Heart right ventricle (tissue), 16 donors: ENCODE data around the gene EARS2. TPM values are rescaled to one million over a fixed set of nuclear protein-coding genes. Genes with fewer than 3 reads are reported as not detected.
"Not testable (repeated sequence)": the region's sequence is repeated elsewhere in the genome, so short reads cannot be mapped to it uniquely, and the experiment has no call there.

Experiments
- ATAC-seq, 8 donors: fragments of 200-7000 bp; cut with Tn5 transposase; one replicate each; pipeline ENCODE4 v1.9.1; 2020; ENCODE audit warnings: mild to moderate bottlenecking in 8 of 8, moderate library complexity in 8 of 8, moderate number of reproducible peaks in 1 of 8
- DNase-seq, 2 donors: peaks; one replicate each; pipeline ENCODE4 v3.0.0-alpha.2; 2020
- H3K27ac ChIP-seq, 10 donors: fragments of 200-600 bp; sonication (generic) in 2 of 10; one replicate each; pipeline versions ENCODE4 v1.5.0 to v1.8.0; 2020 to 2022; ENCODE audit warnings: mild to moderate bottlenecking in 3 of 10
- H3K27me3 ChIP-seq, 7 donors: fragments of 200-600 bp; one replicate each; pipeline ENCODE4 v1.8.0; 2021 to 2022; ENCODE audit warnings: mild to moderate bottlenecking in 2 of 7
- H3K36me3 ChIP-seq, 9 donors: fragments of 200-600 bp; sonication (generic) in 1 of 9; one replicate each; pipeline versions ENCODE4 v1.5.0 to v1.8.0; 2020 to 2022; ENCODE audit warnings: mild to moderate bottlenecking in 2 of 9
- H3K4me1 ChIP-seq, 9 donors: fragments of 200-600 bp; sonication (generic) in 1 of 9; one replicate each; pipeline versions ENCODE4 v1.5.0 to v1.8.0; 2020 to 2022; ENCODE audit warnings: mild to moderate bottlenecking in 4 of 9
- H3K4me3 ChIP-seq, 10 donors: fragments of 200-600 bp; sonication (generic) in 2 of 10; one replicate each; pipeline versions ENCODE4 v1.5.0 to v1.8.0; 2020 to 2022; ENCODE audit warnings: mild to moderate bottlenecking in 7 of 10, moderate library complexity in 2 of 10
- H3K9me3 ChIP-seq, 11 donors: fragments of 200-600 bp in 10 of 11; sonication (generic) in 2 of 11; one replicate each; pipeline versions ENCODE4 v1.5.0 to v1.8.0; 2013 to 2022; ENCODE audit warnings: mild to moderate bottlenecking in 2 of 11, control low read depth in 1 of 11, moderate library complexity in 1 of 11
- CTCF ChIP-seq, 9 donors: fragments of 200-600 bp; sonication (generic) in 2 of 9; IDR thresholded peaks; one replicate each; pipeline versions ENCODE4 v1.5.0 to v1.8.0; 2021 to 2022; ENCODE audit warnings: antibody characterized with exemption in 9 of 9, mild to moderate bottlenecking in 5 of 9, moderate library complexity in 1 of 9
- WGBS, 2 donors: extraction: QIAGEN DNeasy Blood & Tissue Kit; methylation state at CpG; one replicate each; pipeline ENCODE4 v1.1.7; 2013; ENCODE audit warnings: inconsistent platforms in 1 of 2; 5-methylcytosine and 5-hydroxymethylcytosine counted together
- intact Hi-C, 10 donors: fragments of 100-400 bp; cut with DNase I; formaldehyde crosslinking; loops; one replicate each; pipeline versions ENCODE4 v1.11.1 to v1.14.2; 2022
- polyA plus RNA-seq, 2 donors: library from polyadenylated mRNA; stranded (reverse); fragments of 200-250 nt; gene quantifications; one replicate each; pipeline ENCODE4 v1.2.3, GENCODE V29; 2013
- total RNA-seq, 10 donors: library from RNA; stranded (reverse); fragmentation: NEBNext Ultra II Directional in 3 of 10; extraction: Animal tissue kit (Norgen Biotek cat#: 25700) in 3 of 10; gene quantifications; one replicate each; pipeline versions ENCODE4 v1.2.1 to v1.2.4, GENCODE V29; 2021 to 2023
- donor health status: Arrhythmogenic right ventricular cardiomyopathy.
- donor health status: ischemic (EF 13 %, LVEDD 7.1; RV severe dilation, severe dysfunction).
- donor health status: healthy with polysubstance abuse.
- donor health status: DM: no; HTN: yes; CAD: no.
- donor health status: DM: no; HTN: no; CAD: no.
- donor health status: ischemic (EF 25% LVEDD 6.9; RV normal size, moderate dysfunction).
- donor health status: ischemic (EF 25% LVEDD 5.7; RV mildly dilated, moderate dysfunction).
- donor health status: healthy.
- donor health status: DM: yes; HTN: yes; CAD: no.
- donor health status: Ischemic cardiomyopathy.
- donor health status: ischemic (EF 35%, LVEDD 5.7; RV mildly dilated, moderate dysfunction).
- donor health status: nonischemic (EF 11% LVEDD 7.7; RV severe dilation, severe dysfunction).
- donor health status: DM: yes; HTN: yes; CAD: no.
- donor health status: PGD.
- donor health status: ischemic (EF 29% LVEDD 5.4; RV normal size, mild dysfunction).
- donor health status: nonischemic (EF 23%, LVEDD 6.1; RV moderate dilation, normal function).

EARS2 gene
- total and polyA plus RNA-seq, 12 donors: 13.7 to 28.7 (median 21.7) TPM

- H3K4me3 ChIP-seq: no peak overlapping the region
- intact Hi-C loops: loop anchor here in 2 of 10 donors (1.0 to 2.0 kb wide), 2 partner anchors 11 to 45 kb away; partner anchors contain the start of genes EARS2 (in 2 of the 2) and UBFD1 (in 2 of the 2)
- no peak overlapping the region for H3K27ac ChIP-seq
- no peak for TF ChIP-seq CTCF (IDR thresholded peaks at IDR 0.05)
- ATAC-seq (no peak), DNase-seq (no peak)
- H3K36me3 ChIP-seq: peaks cover 0 to 14% (median 0%) of the 10 kb centered on the region in 9 donors
- H3K9me3 ChIP-seq: no peaks in the 10 kb centered on the region
- no peaks in the 10 kb centered on the region for H3K27me3 ChIP-seq
- WGBS, 2 donors: 77 to 92% methylated on average over 7 of the region's 7 CpGs
- peaks cover 5 to 33% (median 19%) of the 10 kb centered on the region in 9 donors for H3K4me1 ChIP-seq
Observed at GRCh38 chr16:23511731-23512130, 45.4 kb downstream of the EARS2 start.

- ATAC-seq, H3K9me3 ChIP-seq, DNase-seq, H3K27me3 ChIP-seq: not testable (repeated sequence)
- intact Hi-C loops: loop anchor here in 2 of 10 donors (1.0 to 2.0 kb wide), 2 partner anchors 11 to 46 kb away; partner anchors contain the start of genes EARS2 (in 2 of the 2) and UBFD1 (in 2 of the 2)
- H3K4me1 ChIP-seq: peaks cover 5 to 36% (median 22%) of the 10 kb centered on the region in 9 donors
- H3K36me3 ChIP-seq: peaks cover 0 to 14% (median 0%) of the 10 kb centered on the region in 9 donors
- peak overlapping the region in 3 of 10 donors; percentile 80 to 94 (median 81) for H3K27ac ChIP-seq
- peak overlapping the region; percentile 66 to 92 (median 85) for H3K4me3 ChIP-seq
- WGBS, 2 donors: 72 to 78% methylated on average over 9 to 10 of the region's 10 CpGs
Observed at GRCh38 chr16:23510915-23511270, 46.3 kb downstream of the EARS2 start.

- WGBS, 2 donors: 1 to 2% methylated on average over 60 to 71 of the region's 71 CpGs
- Histone ChIP-seq H3K36me3 (peaks cover 0 to 13% (median 0%) of the 10 kb centered on the region in 9 donors), H3K4me1 (peaks cover 5 to 41% (median 27%) of the 10 kb centered on the region in 9 donors), H3K27me3 (no peaks in the 10 kb centered on the region), H3K9me3 (no peaks in the 10 kb centered on the region), H3K27ac (peak within 1 kb of the TSS; percentile 28 to 94 (median 86)), H3K4me3 (peak within 1 kb of the TSS; percentile 66 to 92 (median 85))
- DNase-seq (peak; percentile 80 to 86), ATAC-seq (peak; percentile 92 to 97 (median 94))
- intact Hi-C loops: loop anchor here in 2 of 10 donors (2.0 kb wide), 1 partner anchor 46 kb away; the partner anchor contains the start of genes EARS2 (in 2 of the 2) and UBFD1 (in 2 of the 2)
- peak in 4 of 9 donors; percentile 8 to 32 (median 26) for TF ChIP-seq CTCF (IDR thresholded peaks at IDR 0.05)
Observed at GRCh38 chr16:23510164-23510914, 46.8 kb downstream of the EARS2 start, which contains the start of gene GGA2. Gene GGA2, minus strand, starts transcription at chr16:23510494. Its CDS starts 83 bp downstream, at chr16:23510411.

- WGBS, 2 donors: 1% methylated on average over 17 of the region's 17 CpGs
- Histone ChIP-seq H3K27ac (peak overlapping the region; percentile 28 to 94 (median 86)), H3K36me3 (peaks cover 0 to 7% (median 0%) of the 10 kb centered on the region in 9 donors), H3K4me1 (peaks cover 8 to 47% (median 33%) of the 10 kb centered on the region in 9 donors), H3K4me3 (peak overlapping the region; percentile 66 to 92 (median 85)), H3K9me3 (no peaks in the 10 kb centered on the region), H3K27me3 (no peaks in the 10 kb centered on the region)
- peak; percentile 18 to 62 (median 49) for ATAC-seq
- no peak for TF ChIP-seq CTCF (IDR thresholded peaks at IDR 0.05)
- intact Hi-C loops: loop anchor here in 5 of 10 donors (2.0 to 10.0 kb wide), 3 partner anchors 47 to 57 kb away; partner anchors contain the start of genes COG7 (in 3 of the 5), EARS2 (in 2 of the 5) and UBFD1 (in 2 of the 5)
- peak; percentile 17 to 37 for DNase-seq
Observed at GRCh38 chr16:23509782-23510163, 47.4 kb downstream of the EARS2 start.
